K562 (cell line): ENCODE results near the gene KIFAP3. TPM values are rescaled to one million over a fixed set of nuclear protein-coding genes. Genes with fewer than 3 reads are reported as not detected.

ENCODE experiments used
- KAT8 ChIP-seq: fragments of 450-650 bp; IDR thresholded peaks from 2 replicates; pipeline ENCODE4 v1.6.1; 2016; ENCODE audit warnings: low read depth, mild to moderate bottlenecking
- PCBP2 ChIP-seq: fragments of 200-400 bp; formaldehyde crosslinking; IDR thresholded peaks from 2 replicates; pipeline ENCODE4 v1.6.1; 2018; ENCODE audit warnings: low read length, low read depth, mild to moderate bottlenecking, moderate library complexity; ENCODE audit not compliant: poor library complexity, severe bottlenecking
- SRSF1 ChIP-seq: fragments of 200-400 bp; formaldehyde crosslinking; IDR thresholded peaks from 2 replicates; pipeline ENCODE4 v1.6.1; 2017; ENCODE audit warnings: mild to moderate bottlenecking, low read depth, low read length, moderate library complexity
- STAG1 ChIP-seq: sonication (generic); formaldehyde crosslinking; IDR thresholded peaks from 2 replicates; pipeline ENCODE4 v1.5.0; 2020; ENCODE audit warnings: missing genetic modification reagents, borderline replicate concordance
- ZEB2 ChIP-seq: fragments of 450-650 bp; IDR thresholded peaks from 2 replicates; pipeline ENCODE4 v1.6.1; 2016
- ZNF57 ChIP-seq: fragments of 450-650 bp; formaldehyde crosslinking; IDR thresholded peaks from 2 replicates; pipeline ENCODE4 v1.4.0; 2020; ENCODE audit warnings: mild to moderate bottlenecking, moderate library complexity
- ZNF586 ChIP-seq: fragments of 450-650 bp; formaldehyde crosslinking; conservative IDR thresholded peaks from 2 replicates; pipeline ENCODE4 v1.4.0; 2020; ENCODE audit warnings: mild to moderate bottlenecking, moderate library complexity
- ZNF76 ChIP-seq: fragments of 250-450 bp; sonication (Bioruptor Pico); IDR thresholded peaks from 2 replicates; pipeline ENCODE4 v1.4.0; 2020; ENCODE audit warnings: mild to moderate bottlenecking, moderate library complexity, borderline replicate concordance
- polyA plus RNA-seq, 8 experiments: library from polyadenylated mRNA; depleted of rRNA in 4 of 8; stranded (reverse) in 5 of 8; unstranded in 3 of 8; fragments of >200 nt; fragmentation: Nextera tagmentation in 2 of 8; fragmentation: Illumina TruSeq in 1 of 8; extraction: Ambion mirVana in 2 of 8; extraction: Trizol in 1 of 8; gene quantifications; 2 replicates each; pipeline versions ENCODE4 v1.2.1 to v1.2.3, GENCODE V29; 2011 to 2014; ENCODE audit warnings: inconsistent platforms in 1 of 8, missing spikeins in 1 of 8
- total RNA-seq, 7 experiments: library from RNA; depleted of rRNA in 6 of 7; stranded (reverse); fragments of >200 nt in 6 of 7; fragmentation: Illumina TruSeq in 2 of 7; extraction: Trizol in 2 of 7; gene quantifications; 2 replicates each; pipeline versions ENCODE4 v1.2.1 to v1.2.3, GENCODE V29; 2011 to 2021; ENCODE audit warnings: low replicate concordance in 1 of 7
- TF ChIP-seq, protein P1 (sequence below), 2 experiments: fragments of 150-350 bp in 1 of 2; IDR thresholded peaks; 2 replicates each; pipeline ENCODE4 v1.6.1; 2012 to 2016; ENCODE audit warnings: low read depth in 2 of 2, low read length in 2 of 2, mild to moderate bottlenecking in 1 of 2, moderate library complexity in 1 of 2
- TF ChIP-seq, protein P2 (sequence below), 2 experiments: fragments of 450-650 bp in 1 of 2; sonication (generic) in 1 of 2; formaldehyde crosslinking; conservative IDR thresholded peaks; 2 replicates each; pipeline versions ENCODE4 v1.4.0 to v1.8.1; 2020 to 2022; ENCODE audit warnings: mild to moderate bottlenecking in 1 of 2, missing genetic modification reagents in 1 of 2

Gene KIFAP3
- total and polyA plus RNA-seq, 9 of the 15 experiments (the other 6 are each of a cell fraction or from before 2014, with no cell fraction given), result 8.8 to 17.5 (median 11.8) TPM

DNA sequence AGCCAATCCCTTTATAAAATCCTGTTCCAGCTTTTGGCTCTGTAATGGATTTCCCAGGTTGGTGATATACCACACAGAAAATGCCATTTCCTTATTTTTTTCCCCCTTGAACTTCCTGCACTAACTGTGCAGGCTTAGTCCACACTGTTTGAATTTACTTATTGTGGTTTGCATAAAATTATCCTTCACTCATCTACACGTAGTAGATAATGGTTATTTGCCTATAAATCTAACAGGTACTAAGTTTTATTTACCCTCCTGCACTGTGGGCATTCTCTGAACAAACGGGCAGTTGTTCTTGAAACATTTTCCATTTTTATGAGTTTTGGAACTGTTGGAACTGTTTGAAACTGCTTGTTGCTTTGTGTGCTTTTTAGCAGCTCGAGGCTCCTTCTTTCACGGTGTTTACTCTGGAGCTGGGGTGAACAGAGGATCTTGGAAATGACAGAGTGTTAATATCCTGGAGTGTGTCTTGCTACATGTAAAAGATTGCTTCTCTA, 23.0 kb upstream of the KIFAP3 start (continued):
- TF ChIP-seq, protein P1, sequence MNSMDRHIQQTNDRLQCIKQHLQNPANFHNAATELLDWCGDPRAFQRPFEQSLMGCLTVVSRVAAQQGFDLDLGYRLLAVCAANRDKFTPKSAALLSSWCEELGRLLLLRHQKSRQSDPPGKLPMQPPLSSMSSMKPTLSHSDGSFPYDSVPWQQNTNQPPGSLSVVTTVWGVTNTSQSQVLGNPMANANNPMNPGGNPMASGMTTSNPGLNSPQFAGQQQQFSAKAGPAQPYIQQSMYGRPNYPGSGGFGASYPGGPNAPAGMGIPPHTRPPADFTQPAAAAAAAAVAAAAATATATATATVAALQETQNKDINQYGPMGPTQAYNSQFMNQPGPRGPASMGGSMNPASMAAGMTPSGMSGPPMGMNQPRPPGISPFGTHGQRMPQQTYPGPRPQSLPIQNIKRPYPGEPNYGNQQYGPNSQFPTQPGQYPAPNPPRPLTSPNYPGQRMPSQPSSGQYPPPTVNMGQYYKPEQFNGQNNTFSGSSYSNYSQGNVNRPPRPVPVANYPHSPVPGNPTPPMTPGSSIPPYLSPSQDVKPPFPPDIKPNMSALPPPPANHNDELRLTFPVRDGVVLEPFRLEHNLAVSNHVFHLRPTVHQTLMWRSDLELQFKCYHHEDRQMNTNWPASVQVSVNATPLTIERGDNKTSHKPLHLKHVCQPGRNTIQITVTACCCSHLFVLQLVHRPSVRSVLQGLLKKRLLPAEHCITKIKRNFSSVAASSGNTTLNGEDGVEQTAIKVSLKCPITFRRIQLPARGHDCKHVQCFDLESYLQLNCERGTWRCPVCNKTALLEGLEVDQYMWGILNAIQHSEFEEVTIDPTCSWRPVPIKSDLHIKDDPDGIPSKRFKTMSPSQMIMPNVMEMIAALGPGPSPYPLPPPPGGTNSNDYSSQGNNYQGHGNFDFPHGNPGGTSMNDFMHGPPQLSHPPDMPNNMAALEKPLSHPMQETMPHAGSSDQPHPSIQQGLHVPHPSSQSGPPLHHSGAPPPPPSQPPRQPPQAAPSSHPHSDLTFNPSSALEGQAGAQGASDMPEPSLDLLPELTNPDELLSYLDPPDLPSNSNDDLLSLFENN (IDR thresholded peaks at IDR 0.05; ENCODE audit: low read depth in 2 of 2, low read length in 2 of 2), result no peak
- TF ChIP-seq ZNF57 (CRISPR knock-in tag) (no peak), PCBP2 (no peak), SRSF1 (no peak), ZNF586 (CRISPR knock-in tag) (no peak), KAT8 (no peak), STAG1 (CRISPR knock-in tag) (no peak), ZEB2 (no peak), ZNF76 (no peak)
- TF ChIP-seq, protein P2, sequence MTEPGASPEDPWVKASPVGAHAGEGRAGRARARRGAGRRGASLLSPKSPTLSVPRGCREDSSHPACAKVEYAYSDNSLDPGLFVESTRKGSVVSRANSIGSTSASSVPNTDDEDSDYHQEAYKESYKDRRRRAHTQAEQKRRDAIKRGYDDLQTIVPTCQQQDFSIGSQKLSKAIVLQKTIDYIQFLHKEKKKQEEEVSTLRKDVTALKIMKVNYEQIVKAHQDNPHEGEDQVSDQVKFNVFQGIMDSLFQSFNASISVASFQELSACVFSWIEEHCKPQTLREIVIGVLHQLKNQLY (CRISPR knock-in tag; conservative IDR thresholded peaks at IDR 0.05), result no peak
